ENCODE results near the gene LRP1B.

DNA sequence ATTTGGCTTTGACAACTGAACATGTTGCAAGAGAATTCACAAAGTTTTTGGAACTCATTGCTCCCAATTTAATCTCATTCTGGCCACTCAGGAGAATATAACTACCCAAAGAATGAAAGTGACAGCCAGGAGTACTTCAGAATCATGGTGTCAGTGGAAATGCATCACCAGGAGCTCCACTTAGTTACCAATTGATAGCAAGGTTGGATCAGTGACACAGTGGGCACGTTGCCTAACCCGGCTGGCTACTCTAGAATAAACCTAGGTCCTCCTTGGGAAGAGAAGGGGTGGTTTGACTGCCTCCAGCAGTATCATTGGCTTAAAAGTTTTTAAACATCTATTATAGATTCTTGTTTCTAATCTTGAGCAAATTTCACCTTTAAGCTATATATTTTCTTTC is 40.0 kb upstream of the LRP1B start:
- TF ChIP-seq YY1 (IDR thresholded peaks at IDR 0.05; ENCODE audit: insufficient read depth, insufficient read length) (no peak), SUZ12 (IDR thresholded peaks at IDR 0.05; ENCODE audit: extremely low read depth, insufficient read depth, insufficient read length) (no peak), ZNF274 (IDR thresholded peaks at IDR 0.05; ENCODE audit: low read depth, low read length) (no peak)

Measured in NT2/D1 (cell line).